HG02759 (cell line): ENCODE data around the gene CRKL.
"Not testable (repeated sequence)": the region's sequence is repeated elsewhere in the genome, so short reads cannot be mapped to it uniquely, and the experiment has no call there.

ENCODE experiments used
- ATAC-seq: cut with Tn5 transposase; IDR thresholded peaks from one replicate; pipeline ENCODE4 v1.9.1; 2021; ENCODE audit warnings: mild to moderate bottlenecking, moderate library complexity; ENCODE audit not compliant: unreplicated experiment

Gene CRKL

GRCh38 chr22:20916916-20917810, at the start of gene CRKL:
TSS of gene CRKL (plus strand) at chr22:20917407. CDS start at chr22:20917935, 528 bp downstream.
- ATAC-seq: peak; percentile 96

- ATAC-seq: no peak
Measured at GRCh38 chr22:20868025-20868962, 48.9 kb upstream of the CRKL start.

- no peak for ATAC-seq
Measured at GRCh38 chr22:20869234-20869633, 48.0 kb upstream of the CRKL start.

GRCh38 chr22:20873214-20873613, 44.0 kb upstream of the CRKL start:
- ATAC-seq: no peak

GRCh38 chr22:20875296-20875695, 41.9 kb upstream of the CRKL start:
- ATAC-seq: no peak

- ATAC-seq: no peak
Measured at GRCh38 chr22:20877715-20878114, 39.5 kb upstream of the CRKL start.

GRCh38 chr22:20881231-20881630, 36.0 kb upstream of the CRKL start:
- no peak for ATAC-seq

- no peak for ATAC-seq
Measured at GRCh38 chr22:20881869-20882815, 35.1 kb upstream of the CRKL start.

GRCh38 chr22:20882855-20883254, 34.4 kb upstream of the CRKL start:
- ATAC-seq: no peak

- ATAC-seq: no peak
Measured at GRCh38 chr22:20884454-20884853, 32.8 kb upstream of the CRKL start.

- ATAC-seq: peak; percentile 11
Measured at GRCh38 chr22:20885017-20885556, 32.1 kb upstream of the CRKL start.

- peak; percentile 67 for ATAC-seq
Measured at GRCh38 chr22:20885557-20886323, 31.5 kb upstream of the CRKL start.

- ATAC-seq: no peak
Measured at GRCh38 chr22:20887375-20887774, 29.8 kb upstream of the CRKL start.

- no peak for ATAC-seq
Measured at GRCh38 chr22:20889025-20889704, 28.0 kb upstream of the CRKL start.

GRCh38 chr22:20889904-20890540, 27.2 kb upstream of the CRKL start:
- ATAC-seq: no peak

- ATAC-seq: no peak
Measured at GRCh38 chr22:20890975-20891374, 26.2 kb upstream of the CRKL start.

GRCh38 chr22:20897737-20898136, 19.5 kb upstream of the CRKL start:
- ATAC-seq: not testable (repeated sequence)

GRCh38 chr22:20899827-20900423, 17.3 kb upstream of the CRKL start:
- no peak for ATAC-seq
